ENCODE results near the gene ADH1A. TPM values are rescaled to one million over a fixed set of nuclear protein-coding genes. Genes with fewer than 3 reads are reported as not detected.

The ADH1A gene
- total RNA-seq, 4 donors from 2014 or later = 0.27 TPM; not detected in 3

Other genes starting within 250 kb of the ADH1A start
- 100 to 1,000 TPM; 101 to 162 (median 117) TPM for gene ADH5, start 202.2 kb downstream of the ADH1A start, total RNA-seq
- gene ADH4, start 146.7 kb downstream of the ADH1A start, total RNA-seq = 10 to 100 TPM in 1 of 4 donors, 1 to 10 TPM in 3; 1.4 to 10.9 (median 1.9) TPM
- under 1 TPM in 1 of 4 donors, not detected in 3; 0.13 TPM for gene ADH6, start 71.7 kb downstream of the ADH1A start, total RNA-seq
- 100 to 1,000 TPM; 156 to 898 (median 224) TPM for gene ADH1B, start 30.4 kb upstream of the ADH1A start, total RNA-seq
- gene ADH1C, start 61.8 kb upstream of the ADH1A start, total RNA-seq = 10 to 100 TPM in 2 of 4 donors, 1 to 10 TPM in 2; 1.6 to 18.0 (median 9.6) TPM
- gene ADH7, start 144.4 kb upstream of the ADH1A start, total RNA-seq = not detected
- not detected for gene C4orf17, start 220.0 kb upstream of the ADH1A start, total RNA-seq